GM18520 (cell line): Measurements from ENCODE around the gene ABCB10.
"Not testable (repeated sequence)": the region's sequence is repeated elsewhere in the genome, so short reads cannot be mapped to it uniquely, and the experiment has no call there.

ENCODE experiments used
- ATAC-seq: cut with Tn5 transposase; IDR thresholded peaks from one replicate; pipeline ENCODE4 v1.9.1; 2021; ENCODE audit not compliant: unreplicated experiment

Gene ABCB10

GRCh38 chr1:229539863-229540506 lies 18.5 kb downstream of the ABCB10 start:
- ATAC-seq, result no peak

- no peak for ATAC-seq
These were observed 19.6 kb downstream of the ABCB10 start for GRCh38 chr1:229538945-229539344.

DNA sequence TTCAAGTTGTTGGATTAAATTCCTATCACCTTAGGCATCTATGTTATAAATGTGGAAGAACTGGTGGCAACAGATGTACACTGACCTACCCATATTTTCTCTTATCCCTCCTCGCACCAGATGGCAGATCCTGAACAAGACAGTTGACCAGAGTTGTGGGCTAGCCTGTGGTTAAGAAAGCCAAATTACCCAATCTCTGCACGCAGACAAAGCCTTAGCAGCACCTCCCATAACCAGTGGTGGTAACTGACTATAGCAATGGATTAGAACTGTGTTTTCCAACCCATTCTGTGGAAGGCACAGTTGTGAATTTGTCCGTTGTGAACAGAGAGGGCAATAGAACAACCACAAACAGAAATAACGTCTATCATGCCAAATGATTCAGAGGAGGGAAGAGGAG lies 20.6 kb downstream of the ABCB10 start:
- ATAC-seq, result no peak

DNA sequence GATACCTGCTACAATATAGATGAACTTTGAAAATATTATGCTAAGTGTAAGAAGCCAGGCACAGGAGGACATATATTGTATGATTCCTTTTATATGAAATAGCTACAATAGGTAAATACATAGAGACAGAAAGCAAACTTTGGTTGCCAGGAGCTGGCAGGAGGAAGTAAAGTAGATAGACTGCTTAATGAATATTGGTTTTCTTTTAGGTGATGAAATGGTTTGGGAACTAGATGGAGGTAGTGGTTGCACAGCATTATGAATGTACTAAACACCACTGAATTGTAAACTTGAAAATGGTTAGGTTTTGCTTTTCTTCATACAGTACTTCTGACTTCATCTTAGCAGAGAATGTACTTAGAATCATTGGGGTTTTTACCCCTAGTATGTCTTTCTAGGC lies 21.5 kb downstream of the ABCB10 start:
- no peak for ATAC-seq

DNA sequence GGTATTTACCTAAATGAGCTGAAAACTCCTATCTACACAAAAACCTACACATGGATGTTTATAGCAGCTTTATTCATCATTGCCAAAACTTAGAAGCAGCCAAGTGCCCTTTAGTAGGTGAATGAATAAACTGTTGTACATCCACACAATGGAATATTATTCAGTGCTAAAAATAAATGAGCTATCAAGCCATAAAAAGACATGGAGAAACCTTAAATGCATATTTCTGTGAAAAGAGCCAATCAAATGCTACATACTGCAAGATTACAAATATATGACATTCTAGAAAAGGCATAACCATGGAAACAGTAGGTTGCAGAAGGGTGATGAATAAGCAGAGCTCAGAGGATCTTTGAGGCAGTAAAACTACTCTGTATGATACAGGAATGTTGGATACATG lies 23.3 kb downstream of the ABCB10 start:
- ATAC-seq, result no peak

DNA sequence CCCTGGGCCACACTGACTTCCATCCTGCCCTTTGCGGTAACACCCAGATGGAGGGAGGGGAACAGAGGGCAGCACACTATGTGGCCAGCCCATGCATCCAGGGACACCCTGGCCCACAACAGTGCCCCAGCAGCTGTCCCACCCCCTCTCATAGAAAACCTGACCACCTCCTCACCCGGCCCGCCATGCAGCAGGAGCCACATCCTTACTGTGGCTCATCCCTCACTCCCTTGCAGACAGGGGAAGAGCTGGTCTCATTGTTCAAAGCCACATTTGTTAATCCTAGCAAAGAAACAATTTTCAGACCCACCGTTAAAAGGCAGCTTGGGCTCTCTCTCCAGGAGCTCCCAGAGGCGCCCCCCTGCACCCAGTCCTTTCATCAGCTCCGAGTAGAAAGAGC lies 27.2 kb downstream of the ABCB10 start:
- no peak for ATAC-seq

- no peak for ATAC-seq
These were observed 28.9 kb downstream of the ABCB10 start for GRCh38 chr1:229529639-229530038.

- no peak for ATAC-seq
These were observed 31.8 kb downstream of the ABCB10 start for GRCh38 chr1:229526695-229527094.

GRCh38 chr1:229523052-229523451 lies 35.5 kb downstream of the ABCB10 start:
- no peak for ATAC-seq

- no peak for ATAC-seq
These were observed 43.8 kb downstream of the ABCB10 start for GRCh38 chr1:229514578-229515275.

GRCh38 chr1:229511625-229512024 lies 46.9 kb downstream of the ABCB10 start:
- not testable (repeated sequence) for ATAC-seq

GRCh38 chr1:229511201-229511600 lies 47.3 kb downstream of the ABCB10 start:
- not testable (repeated sequence) for ATAC-seq

DNA sequence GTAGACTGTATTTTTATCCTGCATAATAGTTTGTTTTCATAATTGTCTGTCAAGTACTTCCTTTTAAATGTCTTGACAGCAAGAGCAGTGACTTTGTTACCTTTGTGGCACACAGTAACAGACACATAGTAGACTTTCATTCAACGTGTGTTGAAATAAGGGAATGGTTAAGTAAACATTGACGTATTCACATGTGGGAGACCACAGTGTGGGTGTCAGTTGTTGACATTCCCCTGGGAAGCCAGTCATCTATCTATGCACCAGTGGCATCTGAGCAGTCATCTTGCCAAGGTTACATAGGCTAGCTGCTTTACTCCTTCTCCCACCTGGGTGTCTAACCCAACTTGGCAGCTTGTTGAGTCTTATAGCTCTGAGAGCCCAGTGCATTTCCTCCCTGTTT lies 48.9 kb downstream of the ABCB10 start:
- no peak for ATAC-seq

- no peak for ATAC-seq
These were observed 49.6 kb downstream of the ABCB10 start for GRCh38 chr1:229508823-229509337.

DNA sequence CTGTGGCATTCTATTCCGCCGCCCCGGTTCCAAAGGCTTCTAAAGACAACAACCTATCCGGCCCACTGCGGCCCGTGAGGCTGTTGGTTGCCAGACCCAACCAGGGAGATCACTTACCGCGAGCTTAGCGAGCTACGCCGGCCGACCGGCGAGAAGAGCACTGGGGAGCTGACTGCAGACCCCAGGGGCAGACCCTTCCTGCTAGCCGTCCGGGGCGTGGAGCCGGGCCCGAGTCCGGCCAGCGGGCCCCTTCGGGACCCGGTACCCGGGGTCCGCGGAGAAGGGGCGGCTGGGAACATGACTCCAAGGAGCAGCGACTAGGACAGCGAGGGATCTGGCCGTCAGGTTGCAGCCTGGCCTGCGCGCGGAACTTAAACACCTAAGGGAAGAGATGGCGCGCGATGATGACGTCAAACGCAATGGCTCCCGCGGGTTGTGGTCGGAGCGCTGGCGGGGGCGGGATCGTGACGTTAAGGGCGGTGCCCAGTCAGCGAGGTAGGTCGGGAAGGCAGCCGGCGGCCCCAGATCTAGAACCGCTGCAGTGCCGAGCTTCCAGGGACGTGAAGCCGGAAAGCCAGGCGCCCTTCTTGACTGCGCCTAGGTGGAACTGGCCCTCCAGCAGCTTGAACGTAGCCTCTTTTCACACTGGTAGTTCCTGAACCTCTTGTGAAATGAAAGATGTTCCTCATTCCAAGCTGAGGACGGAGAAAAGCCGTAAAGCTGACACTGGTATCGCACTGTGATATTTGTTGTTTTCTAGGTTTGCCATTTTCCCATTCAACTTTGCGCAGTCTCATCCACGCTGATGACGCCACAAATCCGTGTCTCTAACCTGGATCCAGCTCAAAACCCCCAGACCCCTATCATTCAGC lies 50.3 kb downstream of the ABCB10 start, which contains the start of gene NUP133:
TSS of gene NUP133 (minus strand) at position 391 of the 872 bp plus-strand sequence. CDS start at position 299, 92 bp downstream.
- peak; percentile 68 for ATAC-seq

- ATAC-seq, result peak; percentile 4
These were observed 51.0 kb downstream of the ABCB10 start for GRCh38 chr1:229507502-229507901.

DNA sequence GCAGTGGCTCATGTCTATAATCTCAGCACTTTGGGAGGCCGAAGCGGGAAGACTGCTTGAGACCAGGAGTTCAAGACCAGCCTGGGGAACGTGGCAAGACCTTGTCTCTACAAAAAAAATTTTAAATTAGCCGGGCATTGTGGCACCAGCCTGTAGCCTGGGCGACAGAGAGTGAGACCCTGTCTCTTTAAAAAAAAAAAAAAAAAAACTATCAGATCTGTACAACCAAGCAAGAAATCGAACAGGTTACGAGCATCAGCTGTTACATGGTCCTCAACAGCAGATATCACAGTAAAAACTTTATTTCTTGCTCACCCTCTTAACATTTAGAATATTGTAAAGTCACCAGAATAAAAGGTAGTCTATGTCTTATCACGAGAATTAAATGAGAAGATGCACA lies 51.9 kb downstream of the ABCB10 start:
- no peak for ATAC-seq

- ATAC-seq, result no peak
These were observed 62.7 kb downstream of the ABCB10 start for GRCh38 chr1:229495782-229496181.

- ATAC-seq, result no peak
These were observed 71.3 kb downstream of the ABCB10 start for GRCh38 chr1:229487181-229487580.

GRCh38 chr1:229485318-229485717 lies 73.2 kb downstream of the ABCB10 start:
- ATAC-seq, result no peak

DNA sequence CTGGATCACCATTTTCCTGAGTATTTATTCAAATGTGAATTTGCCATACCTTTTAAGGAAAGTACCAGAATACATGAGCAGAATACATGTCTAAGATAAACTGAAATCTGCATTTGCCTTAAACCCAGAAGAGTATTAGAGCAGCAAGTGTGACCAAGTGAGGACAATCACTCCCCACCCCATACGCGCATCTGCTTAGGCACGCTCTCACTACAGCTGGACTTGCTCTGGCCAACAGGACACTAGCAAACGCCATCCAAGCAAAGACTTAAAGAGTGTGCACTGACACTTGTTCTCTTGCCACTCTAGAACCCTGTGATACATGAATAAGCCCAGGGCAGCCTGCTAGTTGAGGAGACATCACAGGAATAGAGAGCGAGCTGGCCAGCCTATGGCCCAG lies 76.0 kb downstream of the ABCB10 start:
- ATAC-seq, result no peak
